ENCODE data around the gene HSH2D. TPM values are rescaled to one million over a fixed set of nuclear protein-coding genes. Genes with fewer than 3 reads are reported as not detected.
A peak's percentile ranks its signal among the peaks of the same experiment; 100 is the strongest.

The HSH2D gene
- total and polyA plus RNA-seq, 9 of the 15 experiments (the other 6 are each of a cell fraction or from before 2014, with no cell fraction given) = 0.03 to 1.1 (median 0.35) TPM; not detected in 1

GRCh38 chr19:16197188-16197621, 53.7 kb downstream of the HSH2D start (continued):
- TF ChIP-seq CAMTA2 (CRISPR knock-in tag; conservative IDR thresholded peaks at IDR 0.05) = no peak
- TF ChIP-seq, protein P1, sequence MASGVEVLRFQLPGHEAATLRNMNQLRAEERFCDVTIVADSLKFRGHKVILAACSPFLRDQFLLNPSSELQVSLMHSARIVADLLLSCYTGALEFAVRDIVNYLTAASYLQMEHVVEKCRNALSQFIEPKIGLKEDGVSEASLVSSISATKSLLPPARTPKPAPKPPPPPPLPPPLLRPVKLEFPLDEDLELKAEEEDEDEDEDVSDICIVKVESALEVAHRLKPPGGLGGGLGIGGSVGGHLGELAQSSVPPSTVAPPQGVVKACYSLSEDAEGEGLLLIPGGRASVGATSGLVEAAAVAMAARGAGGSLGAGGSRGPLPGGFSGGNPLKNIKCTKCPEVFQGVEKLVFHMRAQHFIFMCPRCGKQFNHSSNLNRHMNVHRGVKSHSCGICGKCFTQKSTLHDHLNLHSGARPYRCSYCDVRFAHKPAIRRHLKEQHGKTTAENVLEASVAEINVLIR (CRISPR knock-in tag; IDR thresholded peaks at IDR 0.05) = no peak
- no peak for TF ChIP-seq ZNF583 (CRISPR knock-in tag; IDR thresholded peaks at IDR 0.05)
- no peak for TF ChIP-seq ZNF551 (CRISPR knock-in tag; IDR thresholded peaks at IDR 0.05)
- TF ChIP-seq, protein P2, sequence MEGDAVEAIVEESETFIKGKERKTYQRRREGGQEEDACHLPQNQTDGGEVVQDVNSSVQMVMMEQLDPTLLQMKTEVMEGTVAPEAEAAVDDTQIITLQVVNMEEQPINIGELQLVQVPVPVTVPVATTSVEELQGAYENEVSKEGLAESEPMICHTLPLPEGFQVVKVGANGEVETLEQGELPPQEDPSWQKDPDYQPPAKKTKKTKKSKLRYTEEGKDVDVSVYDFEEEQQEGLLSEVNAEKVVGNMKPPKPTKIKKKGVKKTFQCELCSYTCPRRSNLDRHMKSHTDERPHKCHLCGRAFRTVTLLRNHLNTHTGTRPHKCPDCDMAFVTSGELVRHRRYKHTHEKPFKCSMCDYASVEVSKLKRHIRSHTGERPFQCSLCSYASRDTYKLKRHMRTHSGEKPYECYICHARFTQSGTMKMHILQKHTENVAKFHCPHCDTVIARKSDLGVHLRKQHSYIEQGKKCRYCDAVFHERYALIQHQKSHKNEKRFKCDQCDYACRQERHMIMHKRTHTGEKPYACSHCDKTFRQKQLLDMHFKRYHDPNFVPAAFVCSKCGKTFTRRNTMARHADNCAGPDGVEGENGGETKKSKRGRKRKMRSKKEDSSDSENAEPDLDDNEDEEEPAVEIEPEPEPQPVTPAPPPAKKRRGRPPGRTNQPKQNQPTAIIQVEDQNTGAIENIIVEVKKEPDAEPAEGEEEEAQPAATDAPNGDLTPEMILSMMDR (IDR thresholded peaks at IDR 0.05 in 2 of 3, conservative IDR thresholded peaks at IDR 0.05 in 1 of 3; ENCODE audit: insufficient read depth in 2 of 3, low read depth in 1 of 3, low read length in 3 of 3) = no peak
- TF ChIP-seq ZNF785 (CRISPR knock-in tag; IDR thresholded peaks at IDR 0.05) = no peak
- TF ChIP-seq XRCC4 (IDR thresholded peaks at IDR 0.05; ENCODE audit: extremely low read depth, insufficient read depth, insufficient read length) = no peak
- TF ChIP-seq, protein P3, sequence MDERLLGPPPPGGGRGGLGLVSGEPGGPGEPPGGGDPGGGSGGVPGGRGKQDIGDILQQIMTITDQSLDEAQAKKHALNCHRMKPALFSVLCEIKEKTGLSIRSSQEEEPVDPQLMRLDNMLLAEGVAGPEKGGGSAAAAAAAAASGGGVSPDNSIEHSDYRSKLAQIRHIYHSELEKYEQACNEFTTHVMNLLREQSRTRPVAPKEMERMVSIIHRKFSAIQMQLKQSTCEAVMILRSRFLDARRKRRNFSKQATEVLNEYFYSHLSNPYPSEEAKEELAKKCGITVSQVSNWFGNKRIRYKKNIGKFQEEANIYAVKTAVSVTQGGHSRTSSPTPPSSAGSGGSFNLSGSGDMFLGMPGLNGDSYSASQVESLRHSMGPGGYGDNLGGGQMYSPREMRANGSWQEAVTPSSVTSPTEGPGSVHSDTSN (CRISPR knock-in tag; IDR thresholded peaks at IDR 0.05; ENCODE audit: low read depth) = no peak
- TF ChIP-seq, protein P3 (tag; conservative IDR thresholded peaks at IDR 0.05; ENCODE audit: low read depth) = peak; percentile 87
- peak; percentile 75 to 79; a peak in 3 of 4 replicates for TF ChIP-seq TRIM24 (IDR thresholded peaks at IDR 0.05)
- TF ChIP-seq MAFF (IDR thresholded peaks at IDR 0.05; ENCODE audit: low read length) = no peak
- TF ChIP-seq ZHX1 (conservative IDR thresholded peaks at IDR 0.05; ENCODE audit: low read length) = no peak
- TF ChIP-seq MED1 (CRISPR knock-in tag; IDR thresholded peaks at IDR 0.05; ENCODE audit: borderline replicate concordance) = no peak
- no peak for TF ChIP-seq ZNF699 (CRISPR knock-in tag; IDR thresholded peaks at IDR 0.05; ENCODE audit: insufficient replicate concordance)
- no peak for TF ChIP-seq TSHZ1 (CRISPR knock-in tag; IDR thresholded peaks at IDR 0.05)

Data from K562 (cell line).